ENCODE data around the gene NCR1.

NCR1 gene

GRCh38 chr19:54873990-54874389 lies 32.0 kb upstream of the NCR1 start, which contains the start of gene FCAR:
TSS of gene FCAR (plus strand) at chr19:54874235. CDS start at chr19:54874290, 55 bp downstream.
- Histone ChIP-seq H3K9me2 (replicated peaks; ENCODE audit: insufficient read depth, low read length) (no peaks in the 10 kb centered on the region), H3K4me3 (ENCODE audit: low read length) (no peak within 1 kb of the TSS), H3K79me2 (ENCODE audit: low read length) (no peaks in the 10 kb centered on the region), H3K4me2 (ENCODE audit: low read depth, low read length) (no peak within 1 kb of the TSS), H2AFZ (ENCODE audit: low read length) (no peak within 1 kb of the TSS), H3F3A (ENCODE audit: insufficient read depth, low read length) (no peaks in the 10 kb centered on the region), H3K4me1 (ENCODE audit: low read length) (no peaks in the 10 kb centered on the region), H3K9me3 (replicated peaks; ENCODE audit: insufficient read depth, low read length) (no peaks in the 10 kb centered on the region), H3K36me3 (replicated peaks; ENCODE audit: insufficient read depth, low read length) (no peaks in the 10 kb centered on the region), H3K9ac (ENCODE audit: low read length) (no peak within 1 kb of the TSS), H3K27ac (ENCODE audit: low read length) (no peak within 1 kb of the TSS), H4K20me1 (ENCODE audit: insufficient read depth, low read length) (no peaks in the 10 kb centered on the region), H3K27me3 (replicated peaks; ENCODE audit: insufficient read depth, low read length) (peaks cover 87% of the 10 kb centered on the region)
- no peak for DNase-seq
- TF ChIP-seq EZH2 (optimal IDR thresholded peaks at IDR 0.05; ENCODE audit: low read depth, low read length), result no peak
- TF ChIP-seq EZH2phosphoT487 (IDR thresholded peaks at IDR 0.05; ENCODE audit: low read length), result no peak
- TF ChIP-seq CTCF (IDR thresholded peaks at IDR 0.05; ENCODE audit: low read length), result no peak

- Histone ChIP-seq H3F3A (ENCODE audit: insufficient read depth, low read length) (no peaks in the 10 kb centered on the region), H3K9me3 (replicated peaks; ENCODE audit: insufficient read depth, low read length) (no peaks in the 10 kb centered on the region), H3K4me2 (ENCODE audit: low read depth, low read length) (no peak overlapping the region), H3K27ac (ENCODE audit: low read length) (no peak overlapping the region), H4K20me1 (ENCODE audit: insufficient read depth, low read length) (no peaks in the 10 kb centered on the region), H2AFZ (ENCODE audit: low read length) (no peak overlapping the region), H3K36me3 (replicated peaks; ENCODE audit: insufficient read depth, low read length) (no peaks in the 10 kb centered on the region), H3K27me3 (replicated peaks; ENCODE audit: insufficient read depth, low read length) (peaks cover 94% of the 10 kb centered on the region), H3K9ac (ENCODE audit: low read length) (no peak overlapping the region), H3K4me3 (ENCODE audit: low read length) (no peak overlapping the region), H3K4me1 (ENCODE audit: low read length) (no peaks in the 10 kb centered on the region), H3K79me2 (ENCODE audit: low read length) (no peaks in the 10 kb centered on the region), H3K9me2 (replicated peaks; ENCODE audit: insufficient read depth, low read length) (no peaks in the 10 kb centered on the region)
- TF ChIP-seq EZH2phosphoT487 (IDR thresholded peaks at IDR 0.05; ENCODE audit: low read length), result no peak
- TF ChIP-seq CTCF (IDR thresholded peaks at IDR 0.05; ENCODE audit: low read length), result no peak
- no peak for TF ChIP-seq EZH2 (optimal IDR thresholded peaks at IDR 0.05; ENCODE audit: low read depth, low read length)
- no peak for DNase-seq
These were observed 30.4 kb upstream of the NCR1 start for GRCh38 chr19:54875506-54875905.

GRCh38 chr19:54877471-54877870 lies 28.5 kb upstream of the NCR1 start:
- DNase-seq, result no peak
- no peaks in the 10 kb centered on the region for H3K36me3 ChIP-seq (replicated peaks; ENCODE audit: insufficient read depth, low read length)
- no peaks in the 10 kb centered on the region for H4K20me1 ChIP-seq (ENCODE audit: insufficient read depth, low read length)
- no peaks in the 10 kb centered on the region for H3F3A ChIP-seq (ENCODE audit: insufficient read depth, low read length)
- TF ChIP-seq EZH2phosphoT487 (IDR thresholded peaks at IDR 0.05; ENCODE audit: low read length) (no peak), EZH2 (optimal IDR thresholded peaks at IDR 0.05; ENCODE audit: low read depth, low read length) (no peak)
- H2AFZ ChIP-seq (ENCODE audit: low read length), result no peak overlapping the region
- H3K9me2 ChIP-seq (replicated peaks; ENCODE audit: insufficient read depth, low read length), result no peaks in the 10 kb centered on the region
- no peaks in the 10 kb centered on the region for H3K9me3 ChIP-seq (replicated peaks; ENCODE audit: insufficient read depth, low read length)
- no peak overlapping the region for H3K27ac ChIP-seq (ENCODE audit: low read length)
- H3K4me2 ChIP-seq (ENCODE audit: low read depth, low read length), result no peak overlapping the region
- no peaks in the 10 kb centered on the region for H3K79me2 ChIP-seq (ENCODE audit: low read length)
- H3K4me1 ChIP-seq (ENCODE audit: low read length), result no peaks in the 10 kb centered on the region
- H3K4me3 ChIP-seq (ENCODE audit: low read length), result no peak overlapping the region
- H3K27me3 ChIP-seq (replicated peaks; ENCODE audit: insufficient read depth, low read length), result peaks cover 81% of the 10 kb centered on the region
- H3K9ac ChIP-seq (ENCODE audit: low read length), result no peak overlapping the region

GRCh38 chr19:54881884-54882283 lies 24.1 kb upstream of the NCR1 start:
- no peak overlapping the region for H3K27ac ChIP-seq (ENCODE audit: low read length)
- no peaks in the 10 kb centered on the region for H3K9me3 ChIP-seq (replicated peaks; ENCODE audit: insufficient read depth, low read length)
- peaks cover 52% of the 10 kb centered on the region for H3K27me3 ChIP-seq (replicated peaks; ENCODE audit: insufficient read depth, low read length)
- H3K36me3 ChIP-seq (replicated peaks; ENCODE audit: insufficient read depth, low read length), result no peaks in the 10 kb centered on the region
- H3K4me3 ChIP-seq (ENCODE audit: low read length), result no peak overlapping the region
- H3K9me2 ChIP-seq (replicated peaks; ENCODE audit: insufficient read depth, low read length), result no peaks in the 10 kb centered on the region
- H3K9ac ChIP-seq (ENCODE audit: low read length), result no peak overlapping the region
- no peak for DNase-seq
- no peak overlapping the region for H3K4me2 ChIP-seq (ENCODE audit: low read depth, low read length)
- H3F3A ChIP-seq (ENCODE audit: insufficient read depth, low read length), result no peaks in the 10 kb centered on the region
- no peaks in the 10 kb centered on the region for H3K79me2 ChIP-seq (ENCODE audit: low read length)
- no peak for TF ChIP-seq CTCF (IDR thresholded peaks at IDR 0.05; ENCODE audit: low read length)
- TF ChIP-seq EZH2 (optimal IDR thresholded peaks at IDR 0.05; ENCODE audit: low read depth, low read length), result no peak
- TF ChIP-seq EZH2phosphoT487 (IDR thresholded peaks at IDR 0.05; ENCODE audit: low read length), result no peak
- no peak overlapping the region for H2AFZ ChIP-seq (ENCODE audit: low read length)
- H3K4me1 ChIP-seq (ENCODE audit: low read length), result peaks cover 4% of the 10 kb centered on the region; the same call in 1 of the 2 replicates
- no peaks in the 10 kb centered on the region for H4K20me1 ChIP-seq (ENCODE audit: insufficient read depth, low read length)
